HG03571 (cell line): ENCODE results near the gene TRAPPC11.
"Not testable (repeated sequence)": the region's sequence is repeated elsewhere in the genome, so short reads cannot be mapped to it uniquely, and the experiment has no call there.

Source experiments
- ATAC-seq: cut with Tn5 transposase; IDR thresholded peaks from one replicate; pipeline ENCODE4 v1.9.1; 2021; ENCODE audit not compliant: unreplicated experiment

The TRAPPC11 gene

DNA sequence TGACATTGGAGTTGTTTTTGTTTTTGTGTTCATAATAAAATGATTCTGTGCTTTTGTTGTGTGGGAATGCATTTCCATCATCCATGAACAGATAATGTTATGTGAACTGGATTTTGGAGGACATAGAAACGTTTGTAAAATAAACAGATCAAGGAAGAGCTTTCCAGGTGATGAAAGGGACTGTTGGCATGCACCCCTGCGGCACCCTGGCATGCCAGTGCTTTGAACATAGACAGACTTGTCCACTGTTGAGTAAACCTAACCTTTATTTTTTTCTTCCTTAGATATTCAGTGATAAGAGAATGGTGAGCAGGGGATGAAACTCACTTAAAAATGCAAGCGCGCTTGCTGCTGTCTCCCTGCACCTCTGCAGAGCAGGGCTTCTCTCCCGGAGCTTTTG, 59.8 kb downstream of the TRAPPC11 start:
- no peak for ATAC-seq

DNA sequence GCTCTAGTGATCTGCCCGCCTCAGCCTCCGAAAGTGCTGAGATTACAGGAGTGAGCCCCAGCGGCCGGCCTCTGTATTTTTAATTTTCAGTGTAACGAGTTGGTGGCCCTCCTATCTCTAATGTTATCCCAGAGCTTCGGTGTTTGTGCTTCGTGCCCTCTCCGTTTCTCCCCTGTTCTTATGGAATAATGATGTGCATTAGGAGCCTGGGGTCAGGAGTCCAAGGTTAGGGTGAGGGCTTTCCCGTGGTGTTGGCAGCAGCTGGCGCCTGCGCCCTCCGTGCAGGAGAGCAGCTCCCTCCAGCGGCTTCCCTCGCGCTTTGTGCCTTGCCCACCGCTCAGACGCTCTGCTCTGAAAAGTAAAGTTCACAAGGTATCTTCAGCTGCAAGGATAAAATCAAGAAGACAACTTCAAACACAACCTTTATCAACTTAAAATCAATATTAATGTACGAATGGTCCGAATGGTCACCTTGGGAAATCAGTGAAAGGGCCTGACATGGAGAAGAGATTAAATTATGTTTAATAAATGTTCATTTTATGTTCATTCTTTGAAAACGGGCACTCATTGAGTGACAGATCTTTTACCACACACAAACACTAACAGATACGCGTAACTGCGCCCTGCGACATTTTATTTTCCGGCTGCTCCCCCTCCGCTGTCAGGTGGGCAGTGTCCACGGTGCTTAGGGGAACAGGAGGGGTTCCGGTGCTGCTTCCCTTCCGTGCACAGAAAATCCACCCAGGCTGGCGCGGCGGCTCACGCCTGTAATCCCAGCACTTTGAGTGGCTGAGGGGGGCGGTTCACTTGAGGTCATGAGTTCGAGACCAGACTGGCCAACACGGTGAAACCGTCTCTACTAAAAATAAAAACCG, 62.4 kb downstream of the TRAPPC11 start:
- ATAC-seq: no peak

DNA sequence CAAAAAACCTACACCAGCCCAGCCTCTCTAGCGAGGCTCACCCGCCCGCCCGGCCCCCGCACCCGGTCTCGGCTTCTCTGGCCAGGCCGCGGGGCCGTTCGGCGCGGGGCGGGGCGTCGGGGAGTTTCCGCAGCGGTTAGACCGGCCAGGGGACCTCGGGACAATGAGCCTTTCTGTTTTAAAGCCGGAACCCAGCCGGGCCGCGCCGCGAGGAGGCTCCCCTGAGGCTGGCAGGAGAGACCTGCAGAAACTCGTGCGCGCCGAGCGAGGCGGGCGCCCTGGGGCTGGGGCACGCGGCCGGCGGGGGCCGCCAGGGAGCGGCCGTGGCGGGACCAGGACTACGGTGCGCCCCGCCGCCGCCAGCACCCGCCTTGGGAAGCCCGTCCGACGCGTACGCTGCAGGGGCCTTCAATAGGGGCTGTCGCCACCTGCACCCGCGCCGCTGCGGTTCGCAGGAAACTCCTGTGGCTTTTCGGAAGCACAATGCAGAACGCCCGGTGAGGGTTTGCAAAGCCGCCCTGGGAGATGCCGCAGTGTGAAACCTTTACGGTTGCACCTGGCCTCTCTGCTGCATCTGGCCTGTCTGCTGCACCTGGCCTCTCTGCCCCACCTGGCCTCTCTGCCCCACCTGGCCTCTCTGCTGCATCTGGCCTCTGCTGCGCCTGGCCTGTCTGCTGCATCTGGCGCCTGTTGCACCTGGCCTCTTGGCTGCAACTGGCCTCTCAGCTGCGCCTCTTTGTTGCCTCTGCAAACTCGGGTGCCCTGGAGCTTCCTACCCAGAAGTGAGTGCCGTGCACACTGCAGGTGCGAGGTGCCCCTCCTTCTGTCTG, 63.9 kb downstream of the TRAPPC11 start:
- ATAC-seq: peak; percentile 76

DNA sequence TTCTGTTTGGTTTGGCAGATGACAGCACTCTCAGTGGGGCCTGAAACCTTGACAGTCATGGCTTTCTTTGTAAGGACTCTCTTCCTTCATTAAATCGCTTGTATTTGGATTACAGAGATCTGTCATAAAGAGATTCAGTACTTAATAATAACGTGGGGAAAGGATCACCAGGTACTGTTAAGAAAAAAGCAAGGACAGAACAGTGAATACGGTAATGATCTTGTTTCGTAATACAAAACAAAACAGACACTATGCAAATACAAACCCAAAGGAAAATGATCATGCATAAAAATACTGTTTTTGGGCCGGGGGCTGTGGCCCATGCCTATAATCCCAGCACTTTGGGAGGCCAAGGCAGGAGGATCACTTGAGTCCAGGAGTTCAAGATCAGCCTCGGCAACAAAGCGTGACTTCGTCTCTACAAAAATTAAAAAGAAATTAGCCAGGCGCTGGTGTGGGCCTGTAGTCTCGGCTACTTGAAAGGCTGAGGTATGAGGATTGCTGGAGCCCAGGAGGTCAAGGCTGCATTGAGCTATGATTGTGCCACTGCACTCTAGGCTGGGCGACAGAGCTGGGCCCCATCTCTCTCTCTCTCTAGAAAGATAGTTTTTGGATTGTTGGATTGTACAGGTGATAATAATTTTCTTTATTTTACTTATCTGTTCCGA, 64.6 kb downstream of the TRAPPC11 start:
- ATAC-seq: no peak

DNA sequence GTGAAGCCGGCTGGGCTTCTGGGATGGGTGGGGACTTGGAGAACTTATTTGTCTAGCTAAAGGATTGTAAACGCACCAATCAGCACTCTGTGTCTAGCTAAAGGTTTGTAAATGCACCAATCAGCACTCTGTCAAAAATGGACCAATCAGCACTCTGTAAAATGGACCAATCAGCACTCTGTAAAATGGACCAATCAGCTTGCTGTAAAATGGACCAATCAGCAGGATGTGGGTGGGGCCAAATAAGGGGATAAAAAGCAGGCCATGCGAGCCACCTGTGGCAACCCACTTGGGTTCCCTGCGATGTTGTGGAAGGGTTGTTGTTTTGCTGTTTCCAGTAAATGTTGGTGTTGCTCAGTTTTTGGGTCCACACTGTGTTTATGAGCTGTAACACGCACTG, 66.5 kb downstream of the TRAPPC11 start:
- ATAC-seq: not testable (repeated sequence)

DNA sequence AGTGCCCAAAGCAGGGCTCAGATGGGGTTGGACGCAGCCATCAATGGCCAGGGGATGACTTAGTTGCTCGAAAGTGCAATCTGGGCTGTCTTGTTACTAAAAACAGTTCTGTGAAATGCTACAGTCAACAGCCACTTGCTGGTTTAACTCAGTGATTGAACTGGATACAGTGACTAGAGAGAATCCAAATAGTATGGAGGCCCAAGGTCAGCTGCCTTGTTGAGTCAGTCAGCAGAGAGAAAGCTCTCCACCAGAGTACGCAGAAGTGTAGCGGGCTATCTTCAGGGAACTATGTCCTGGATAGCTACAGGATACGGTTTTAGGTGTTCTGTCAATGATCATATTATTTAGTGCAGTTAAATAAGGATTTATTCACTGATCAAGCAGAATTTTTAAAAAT, 68.4 kb downstream of the TRAPPC11 start:
- ATAC-seq: no peak

DNA sequence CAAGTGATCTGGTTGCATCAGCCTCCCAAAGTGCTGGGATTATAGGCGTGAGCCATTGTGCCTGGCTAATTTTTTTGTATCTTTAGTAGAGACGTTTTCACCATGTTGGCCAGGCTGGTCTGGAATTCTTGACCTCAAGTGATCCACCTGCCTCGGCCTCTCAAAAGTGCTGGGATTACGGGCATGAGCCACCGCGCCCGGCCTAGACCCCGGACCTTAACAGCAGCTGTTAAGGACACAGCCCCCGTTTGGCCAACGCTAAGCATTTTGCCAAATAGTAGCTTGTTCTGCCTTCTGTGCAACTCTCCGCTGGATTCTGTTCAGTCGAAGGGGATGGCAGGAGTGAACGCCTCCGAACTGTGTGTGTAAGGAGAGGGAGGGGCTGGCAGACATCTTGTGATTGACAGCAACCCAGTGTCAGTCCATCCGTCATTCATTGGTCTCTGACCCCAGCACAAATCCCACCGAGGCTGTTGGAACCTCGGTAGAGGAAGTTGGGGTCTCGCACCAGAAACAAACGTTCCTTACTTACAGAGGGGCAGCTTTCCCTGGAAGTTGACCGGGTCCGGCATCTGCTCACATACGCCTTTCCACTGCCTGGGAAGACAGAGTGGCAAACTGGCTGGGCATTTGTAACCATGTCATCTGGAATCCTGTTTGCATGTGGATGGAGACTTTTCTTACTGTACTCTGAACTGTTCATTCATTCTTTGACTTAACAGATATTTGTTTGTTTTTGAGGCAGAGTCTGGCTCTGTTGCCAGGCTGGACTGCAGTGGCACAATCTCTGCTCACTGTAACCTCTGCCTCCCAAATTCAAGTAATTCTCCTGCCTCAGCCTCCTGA, 69.4 kb downstream of the TRAPPC11 start:
- no peak for ATAC-seq

DNA sequence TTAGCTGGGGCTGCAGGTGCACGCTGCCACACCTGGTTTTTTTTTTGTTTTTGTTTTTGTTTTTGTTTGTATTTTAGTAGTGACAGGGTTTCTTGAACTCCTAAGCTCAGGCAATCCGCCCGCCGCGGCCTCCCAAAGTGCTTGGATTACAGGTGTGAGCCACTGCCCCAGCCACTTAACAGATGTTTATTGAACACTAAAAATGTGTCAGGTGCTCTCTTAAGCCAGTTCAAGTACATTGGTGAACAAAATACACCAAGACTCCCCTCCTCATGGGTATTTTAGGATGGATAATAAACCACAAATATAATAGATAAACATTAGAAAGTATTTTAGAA, 69.9 kb downstream of the TRAPPC11 start:
- no peak for ATAC-seq

DNA sequence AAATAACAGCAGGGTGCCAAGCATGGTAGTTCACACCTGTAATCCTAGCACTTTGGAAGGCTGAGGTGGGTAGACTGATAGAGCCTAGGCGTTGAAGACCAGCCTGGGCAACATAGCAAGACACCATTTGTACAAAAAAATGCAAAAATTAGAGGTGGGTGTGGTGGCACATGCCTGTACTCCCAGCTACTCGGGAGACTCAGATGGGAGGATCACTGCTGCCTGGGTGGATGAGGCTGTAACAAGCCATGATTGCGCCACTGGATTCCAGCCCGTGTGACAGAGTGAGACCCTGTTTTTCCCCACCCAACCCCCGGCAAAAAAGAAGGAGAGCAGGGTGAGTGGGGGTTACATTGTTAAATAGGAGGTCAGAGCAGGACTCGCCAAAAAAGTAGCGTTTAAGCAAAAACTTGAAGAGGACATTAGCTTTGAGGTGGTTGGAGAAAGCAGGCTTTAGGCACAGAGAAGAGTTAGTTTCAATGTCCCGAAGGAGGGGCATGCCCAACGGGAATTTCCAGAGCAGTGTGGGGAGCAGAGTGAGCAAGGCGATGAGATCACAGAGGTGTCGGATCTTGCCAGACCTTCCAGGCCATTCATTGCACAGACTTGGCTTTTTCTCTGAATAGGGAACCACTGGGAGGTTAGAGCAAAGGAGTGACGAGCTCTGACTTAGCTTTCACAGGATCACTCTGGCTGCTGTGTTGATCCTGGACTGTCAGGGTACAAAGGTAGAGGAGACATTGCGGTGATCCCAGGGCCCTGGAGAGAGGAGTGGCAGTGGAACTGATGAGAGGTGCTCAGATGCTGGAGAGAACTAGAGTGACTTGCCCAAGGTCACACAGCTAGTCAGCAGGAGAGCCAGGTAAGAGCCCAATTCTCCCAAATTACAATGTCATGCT, 70.6 kb downstream of the TRAPPC11 start:
- ATAC-seq: no peak

DNA sequence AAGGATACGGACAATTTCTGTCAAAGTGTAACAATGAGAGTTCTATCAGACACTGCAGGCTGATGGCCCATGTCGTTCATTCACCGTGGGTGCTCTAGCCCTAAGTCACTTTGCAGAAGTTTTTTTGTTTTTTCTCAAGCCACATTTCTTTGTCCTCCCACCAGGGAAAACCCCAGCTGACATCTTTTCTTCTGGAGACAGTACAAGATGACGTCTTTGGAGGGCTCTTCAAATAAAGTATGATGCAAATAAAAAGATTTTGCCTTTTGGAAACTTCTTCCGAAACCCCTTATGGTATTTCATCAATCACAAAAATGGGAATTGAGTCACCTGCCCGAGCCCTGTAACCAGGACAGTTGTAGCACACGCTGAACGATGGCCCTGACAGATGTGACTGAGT, 73.2 kb downstream of the TRAPPC11 start:
- no peak for ATAC-seq

DNA sequence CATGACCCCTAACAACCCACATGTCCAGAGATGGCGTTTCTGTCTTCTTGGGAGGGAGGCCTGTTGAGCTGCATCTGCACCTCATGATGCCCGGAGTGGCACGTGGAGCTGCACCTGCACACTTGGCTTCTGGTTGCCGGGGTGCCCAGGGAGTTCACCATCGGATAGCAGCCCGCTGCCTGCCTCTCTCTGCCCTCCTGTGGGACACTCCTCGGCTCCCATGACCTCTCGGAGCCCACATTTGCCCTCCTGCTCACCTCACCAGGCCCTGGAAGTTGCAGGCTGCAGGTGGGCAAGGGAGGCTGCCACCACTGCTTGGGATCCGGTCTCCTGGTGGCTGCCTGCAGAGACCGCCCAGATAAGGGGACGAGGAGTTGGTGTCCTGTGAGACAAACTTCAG, 74.1 kb downstream of the TRAPPC11 start:
- ATAC-seq: no peak

DNA sequence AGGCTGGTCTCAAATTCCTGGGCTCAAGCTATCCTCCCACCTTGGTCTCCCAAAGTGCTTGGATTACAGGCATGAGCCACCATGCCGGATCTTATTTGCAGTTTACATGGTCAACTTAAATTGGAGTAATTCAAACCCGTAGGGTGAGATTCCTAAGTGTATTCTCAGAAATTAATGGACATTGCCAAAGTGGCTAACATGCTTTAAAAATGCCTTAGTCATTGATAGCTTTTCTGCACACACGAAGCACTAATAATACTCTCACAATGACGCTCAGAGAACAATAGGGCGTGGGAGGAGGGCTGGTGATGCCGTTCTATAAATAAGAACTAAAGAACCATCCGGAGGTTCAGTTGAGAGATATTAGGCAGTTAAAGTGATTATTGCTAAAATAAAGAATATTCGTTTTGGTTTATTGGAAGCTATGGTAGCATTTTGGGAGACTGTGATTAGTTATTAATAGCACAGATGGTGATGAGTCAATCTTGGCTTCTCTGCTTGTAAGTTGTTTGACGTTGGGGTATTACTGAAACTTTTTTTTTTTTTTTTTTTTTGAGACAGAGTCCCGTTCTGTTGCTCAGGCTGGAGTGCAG, 79.1 kb downstream of the TRAPPC11 start:
- ATAC-seq: no peak

DNA sequence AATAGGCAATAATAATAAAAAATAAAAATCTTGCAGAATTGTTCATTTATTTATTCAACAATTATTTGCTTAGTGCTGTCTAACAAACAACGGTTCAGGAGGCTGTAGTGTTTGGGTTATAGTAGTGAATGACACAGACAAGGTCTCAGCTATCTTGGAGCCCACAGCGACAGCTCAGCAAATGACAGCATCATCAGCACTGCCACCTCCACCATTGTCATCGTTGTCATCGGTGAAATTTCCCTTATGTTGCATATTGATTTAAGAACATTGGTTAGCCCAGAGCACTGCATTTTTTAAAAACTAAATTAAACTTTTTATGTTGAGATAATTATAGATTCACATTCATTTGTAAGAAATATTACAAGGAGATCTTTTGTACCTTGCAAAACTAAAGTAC, 79.9 kb downstream of the TRAPPC11 start:
- no peak for ATAC-seq

DNA sequence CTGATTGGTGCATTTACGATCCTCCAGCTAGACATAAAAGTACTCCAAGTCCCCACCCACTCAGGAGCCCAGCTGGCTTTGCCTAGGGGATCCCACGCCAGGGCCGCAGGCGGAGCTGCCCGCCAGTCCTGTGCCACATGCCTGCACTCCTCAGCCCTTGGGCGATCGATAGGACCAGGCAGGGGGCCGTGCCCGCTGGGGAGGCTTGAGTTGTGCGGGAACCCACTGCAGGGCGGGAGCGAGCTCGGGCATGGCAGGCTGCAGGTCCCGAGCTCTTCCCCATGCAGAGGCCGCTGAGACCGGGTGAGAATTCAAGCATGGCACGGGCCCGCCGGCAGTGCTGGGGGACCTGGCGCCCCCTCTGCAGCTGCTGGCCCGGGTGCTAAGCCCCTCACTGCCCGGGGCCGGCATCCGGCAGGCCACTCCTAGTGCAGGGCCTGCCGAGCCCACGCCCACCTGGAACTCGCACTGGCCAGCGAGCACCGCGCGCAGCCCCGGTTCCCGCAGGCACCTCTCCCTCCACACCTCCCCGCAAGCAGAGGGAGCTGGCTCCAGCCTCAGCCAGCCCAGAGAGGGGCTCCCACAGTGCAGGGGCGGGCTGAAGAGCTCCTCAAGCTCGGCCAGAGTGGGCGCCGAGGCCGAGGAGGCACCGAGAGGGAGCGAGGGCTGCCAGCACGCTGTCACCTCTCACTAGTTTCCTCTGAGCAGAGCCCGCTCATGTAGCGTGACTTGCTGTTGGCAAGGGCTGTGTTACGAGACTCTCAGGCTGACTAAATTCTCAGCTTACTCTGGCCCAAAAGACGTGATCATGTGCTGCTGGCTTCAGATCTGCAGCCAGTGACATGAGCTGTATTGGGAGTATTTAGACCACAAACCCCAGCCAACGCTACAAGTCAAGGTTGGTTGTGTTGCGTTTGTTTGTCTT, 87.5 kb downstream of the TRAPPC11 start:
- no peak for ATAC-seq

DNA sequence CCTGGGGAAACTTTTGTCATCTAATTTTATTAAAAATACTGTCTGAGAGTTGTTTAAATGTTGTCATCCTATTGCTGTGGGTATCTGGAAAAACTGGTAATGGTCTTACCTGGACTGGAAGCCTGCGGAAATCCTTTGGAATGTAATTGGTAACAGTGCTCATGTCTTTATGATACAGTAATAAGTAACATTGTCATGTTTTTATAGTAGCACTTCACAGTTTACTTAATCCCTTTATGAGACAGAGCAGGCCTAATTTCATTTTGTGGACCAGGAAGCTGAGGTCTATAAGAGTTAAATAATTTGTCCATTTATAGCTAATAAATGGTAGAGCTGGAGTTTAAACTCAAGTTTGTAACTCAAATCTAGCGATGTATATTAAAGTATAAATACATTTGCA, 88.3 kb downstream of the TRAPPC11 start:
- ATAC-seq: no peak

DNA sequence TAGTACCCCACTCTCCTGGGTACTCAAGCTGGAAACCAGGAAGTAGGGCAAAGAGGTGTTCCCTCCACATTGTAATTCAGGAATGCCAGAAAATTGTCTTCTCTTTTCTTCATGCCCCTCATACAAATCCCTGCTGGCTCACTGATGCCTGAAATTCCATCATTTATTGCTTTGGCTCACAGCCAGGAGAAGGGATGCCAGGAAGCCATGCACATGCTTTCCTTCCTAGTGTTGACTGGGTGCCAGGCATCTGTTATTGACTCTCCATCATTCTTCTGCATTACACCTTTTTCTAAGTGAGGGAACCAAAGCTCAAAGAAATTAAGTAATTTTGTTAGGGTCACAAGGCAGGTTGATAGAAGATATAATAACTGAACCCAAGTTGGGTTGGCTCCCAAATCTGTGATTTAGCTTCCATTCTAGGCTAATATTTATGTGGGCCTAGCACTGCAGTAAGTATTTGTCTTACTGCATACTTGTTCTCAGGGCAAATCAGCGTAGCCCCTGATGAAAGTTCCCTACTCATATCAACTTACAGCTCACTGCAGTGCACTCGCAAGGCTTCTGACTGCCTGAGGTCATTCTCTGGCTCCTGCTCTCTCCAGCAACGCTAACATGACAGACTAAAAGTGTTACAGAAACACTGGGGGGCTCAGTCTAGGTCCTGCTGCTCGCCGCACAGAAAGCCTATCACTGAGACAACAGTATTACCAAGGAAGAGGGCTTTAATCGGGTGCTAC, 89.0 kb downstream of the TRAPPC11 start:
- no peak for ATAC-seq

DNA sequence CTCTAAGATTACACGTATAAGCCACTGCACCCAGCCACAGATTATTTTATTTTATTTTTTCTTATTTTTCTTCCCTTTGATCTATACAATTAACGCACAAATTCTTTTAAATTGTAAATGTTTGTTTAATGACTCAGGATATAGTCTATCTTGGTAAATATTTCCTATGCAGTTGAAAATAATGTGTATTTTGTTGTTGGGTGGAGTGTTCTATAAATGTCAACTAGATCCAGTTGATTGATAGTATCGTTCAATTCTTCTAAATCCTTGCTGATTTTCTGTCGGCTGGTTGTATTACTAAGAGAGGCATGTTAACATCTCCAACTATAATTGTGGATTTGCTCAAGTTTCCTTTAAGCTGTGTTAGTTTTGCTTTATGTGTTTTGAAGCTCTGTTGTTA, 92.0 kb downstream of the TRAPPC11 start:
- ATAC-seq: no peak

DNA sequence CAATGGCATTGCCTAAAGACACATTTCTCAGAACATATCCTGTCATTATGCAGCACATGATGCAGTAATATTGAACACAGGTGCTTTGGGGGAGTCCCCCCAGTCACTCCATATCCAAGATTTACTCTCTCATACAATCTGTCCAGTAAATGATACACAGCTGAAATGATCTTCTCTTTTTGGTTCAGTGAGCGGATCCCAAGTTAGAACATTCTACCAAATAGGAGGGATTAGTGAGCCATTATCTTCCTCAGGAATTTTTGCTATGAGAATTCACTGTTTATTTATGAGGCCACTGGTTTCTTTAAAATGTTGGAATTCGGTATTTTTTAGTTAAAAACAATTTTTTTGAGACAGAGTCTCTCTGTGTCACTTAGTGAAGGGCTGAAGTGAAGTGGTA, 96.5 kb downstream of the TRAPPC11 start:
- ATAC-seq: no peak
